HG03439 (cell line): ENCODE data around the gene ZFP64.
"Not testable (repeated sequence)": the region's sequence is repeated elsewhere in the genome, so short reads cannot be mapped to it uniquely, and the experiment has no call there.

ENCODE experiments used
- ATAC-seq: cut with Tn5 transposase; IDR thresholded peaks from one replicate; pipeline ENCODE4 v1.9.1; 2021; ENCODE audit warnings: mild to moderate bottlenecking, moderate library complexity; ENCODE audit not compliant: unreplicated experiment

The ZFP64 gene

GRCh38 chr20:52204136-52204535 is 12.6 kb upstream of the ZFP64 start:
- ATAC-seq, result no peak

- no peak for ATAC-seq
Observed at GRCh38 chr20:52201395-52201794, 9.8 kb upstream of the ZFP64 start.

GRCh38 chr20:52200870-52201269 is 9.3 kb upstream of the ZFP64 start:
- no peak for ATAC-seq

GRCh38 chr20:52196845-52197244 is 5.3 kb upstream of the ZFP64 start:
- ATAC-seq, result no peak

- no peak for ATAC-seq
Observed at GRCh38 chr20:52193886-52194545, 2.4 kb upstream of the ZFP64 start.

- ATAC-seq, result no peak
Observed at GRCh38 chr20:52193133-52193532, 1.6 kb upstream of the ZFP64 start.

GRCh38 chr20:52192719-52193007 is 1.1 kb upstream of the ZFP64 start:
- not testable (repeated sequence) for ATAC-seq

- peak; percentile 51 for ATAC-seq
Observed at GRCh38 chr20:52191916-52192718, 538 bp upstream of the ZFP64 start.

GRCh38 chr20:52190437-52191131 is 995 bp downstream of the ZFP64 start:
- ATAC-seq, result peak; percentile 40

- ATAC-seq, result no peak
Observed at GRCh38 chr20:52181766-52182165, 9.8 kb downstream of the ZFP64 start.

- no peak for ATAC-seq
Observed at GRCh38 chr20:52180180-52180840, 11.3 kb downstream of the ZFP64 start.

- ATAC-seq, result peak; percentile 89
Observed at GRCh38 chr20:52179331-52180179, 12.0 kb downstream of the ZFP64 start.

- no peak for ATAC-seq
Observed at GRCh38 chr20:52178691-52179090, 12.9 kb downstream of the ZFP64 start.

GRCh38 chr20:52175840-52176239 is 15.7 kb downstream of the ZFP64 start:
- ATAC-seq, result no peak

- ATAC-seq, result peak; percentile 87
Observed at GRCh38 chr20:52172392-52173047, 19.1 kb downstream of the ZFP64 start.

GRCh38 chr20:52171025-52171424 is 20.6 kb downstream of the ZFP64 start:
- ATAC-seq, result no peak

- ATAC-seq, result no peak
Observed at GRCh38 chr20:52168116-52168515, 23.5 kb downstream of the ZFP64 start.

- ATAC-seq, result no peak
Observed at GRCh38 chr20:52167232-52167840, 24.2 kb downstream of the ZFP64 start.

GRCh38 chr20:52166150-52166549 is 25.4 kb downstream of the ZFP64 start:
- no peak for ATAC-seq
